ENCODE data around the gene CRELD2.

DNA sequence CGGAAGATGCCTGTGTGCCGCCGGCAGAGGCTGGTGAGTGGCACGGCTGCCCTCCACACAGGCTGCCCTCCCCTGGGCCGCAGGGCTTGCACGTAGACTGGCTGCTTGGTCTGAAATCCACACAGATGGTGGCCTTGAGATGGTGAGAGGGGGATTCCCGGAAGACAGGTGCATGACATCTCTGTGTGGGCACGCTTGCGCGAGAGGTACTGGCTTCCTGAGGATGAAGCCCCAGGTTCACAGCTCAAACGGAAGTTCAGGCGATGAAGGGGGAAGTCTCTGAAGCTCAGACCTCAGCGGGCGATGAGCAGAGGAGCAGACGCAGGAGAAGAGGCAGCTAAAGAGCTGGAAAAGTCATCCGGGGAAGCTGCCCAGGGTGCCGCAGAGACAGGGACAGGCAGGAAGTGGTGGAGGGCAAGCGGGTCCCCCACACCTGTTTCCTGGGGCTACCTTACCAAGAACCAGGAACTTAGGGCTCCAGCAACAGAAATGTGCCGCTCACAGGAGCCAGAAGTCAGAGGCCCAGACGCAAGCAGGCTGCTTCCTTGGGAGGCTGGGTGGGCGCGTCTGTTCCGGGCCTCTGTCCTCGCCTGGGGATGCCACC lies 7.2 kb downstream of the CRELD2 start:
- TF ChIP-seq, protein P1, sequence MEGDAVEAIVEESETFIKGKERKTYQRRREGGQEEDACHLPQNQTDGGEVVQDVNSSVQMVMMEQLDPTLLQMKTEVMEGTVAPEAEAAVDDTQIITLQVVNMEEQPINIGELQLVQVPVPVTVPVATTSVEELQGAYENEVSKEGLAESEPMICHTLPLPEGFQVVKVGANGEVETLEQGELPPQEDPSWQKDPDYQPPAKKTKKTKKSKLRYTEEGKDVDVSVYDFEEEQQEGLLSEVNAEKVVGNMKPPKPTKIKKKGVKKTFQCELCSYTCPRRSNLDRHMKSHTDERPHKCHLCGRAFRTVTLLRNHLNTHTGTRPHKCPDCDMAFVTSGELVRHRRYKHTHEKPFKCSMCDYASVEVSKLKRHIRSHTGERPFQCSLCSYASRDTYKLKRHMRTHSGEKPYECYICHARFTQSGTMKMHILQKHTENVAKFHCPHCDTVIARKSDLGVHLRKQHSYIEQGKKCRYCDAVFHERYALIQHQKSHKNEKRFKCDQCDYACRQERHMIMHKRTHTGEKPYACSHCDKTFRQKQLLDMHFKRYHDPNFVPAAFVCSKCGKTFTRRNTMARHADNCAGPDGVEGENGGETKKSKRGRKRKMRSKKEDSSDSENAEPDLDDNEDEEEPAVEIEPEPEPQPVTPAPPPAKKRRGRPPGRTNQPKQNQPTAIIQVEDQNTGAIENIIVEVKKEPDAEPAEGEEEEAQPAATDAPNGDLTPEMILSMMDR (IDR thresholded peaks at IDR 0.05): no peak
- TF ChIP-seq POLR2A (IDR thresholded peaks at IDR 0.05): no peak

All from tibial nerve (tissue), 3 donors.